SW 1271 (cell line): ENCODE measurements around the gene CHTF18.

Experiments
- DNase-seq, 2 experiments: peaks; one replicate each; lab custom pipeline; 2025; lab: John Stamatoyannopoulos, UW

The CHTF18 gene

DNA sequence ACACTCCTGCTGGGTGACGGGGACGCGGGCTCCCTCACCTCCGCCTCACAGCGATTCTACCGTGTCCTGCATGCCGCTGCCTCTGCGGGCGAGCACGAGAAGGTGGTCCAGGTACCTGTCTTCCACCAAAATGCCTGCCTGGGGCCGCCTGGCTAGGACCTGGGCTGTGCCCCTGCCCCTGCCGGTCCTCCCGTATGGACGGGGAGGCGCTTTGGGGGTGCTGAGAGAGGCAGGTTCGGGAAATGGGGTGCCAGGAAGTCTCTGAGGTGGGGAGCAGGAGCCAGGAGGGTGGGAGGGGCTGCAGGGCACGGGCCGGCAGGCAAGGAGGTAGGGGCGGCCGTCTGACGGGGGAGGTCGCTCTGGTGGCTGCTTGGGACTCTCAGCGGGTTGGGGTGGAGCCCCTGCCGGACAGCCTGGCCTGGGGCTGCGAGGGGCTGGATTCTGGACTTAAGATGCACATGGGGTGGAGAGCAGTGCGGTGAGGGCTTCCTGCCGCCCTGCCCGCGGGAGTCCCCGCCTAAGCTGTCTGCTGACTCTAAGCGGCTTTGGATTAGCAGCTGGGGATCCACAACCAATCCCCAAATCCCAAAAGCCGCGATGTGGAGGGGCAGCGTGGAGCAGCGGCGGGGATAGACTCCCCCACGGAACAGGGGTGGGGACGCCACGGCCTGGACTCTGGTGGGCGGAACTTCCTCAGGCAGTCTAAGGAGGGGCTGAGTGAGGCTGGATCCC lies 5.8 kb downstream of the CHTF18 start:
- no peak for DNase-seq

DNA sequence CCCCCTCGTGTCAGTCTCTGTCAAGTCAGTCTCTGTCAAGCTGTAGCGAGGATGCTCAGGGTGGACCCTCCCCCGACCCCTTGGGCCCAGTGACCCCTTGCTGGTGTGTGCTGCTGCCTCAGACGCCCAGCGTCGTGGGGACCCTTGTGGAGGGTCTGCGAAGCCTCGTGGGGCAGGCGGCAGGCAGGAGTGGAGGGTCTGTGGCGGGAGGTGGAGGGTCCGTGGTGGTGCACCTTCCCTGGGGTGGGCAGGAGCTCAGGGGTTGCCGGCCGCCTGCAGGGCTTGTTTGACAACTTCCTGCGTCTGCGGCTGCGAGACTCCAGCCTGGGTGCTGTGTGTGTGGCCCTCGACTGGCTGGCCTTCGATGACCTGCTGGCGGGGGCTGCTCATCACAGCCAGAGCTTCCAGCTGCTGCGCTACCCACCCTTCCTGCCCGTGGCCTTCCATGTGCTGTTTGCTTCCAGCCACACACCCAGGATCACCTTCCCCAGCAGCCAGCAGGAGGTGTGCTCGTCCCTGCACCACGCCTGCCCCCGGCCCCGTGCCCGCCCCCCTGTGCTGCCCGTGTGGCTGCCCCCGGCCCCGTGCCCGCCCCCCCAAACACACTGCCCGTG lies 6.5 kb downstream of the CHTF18 start:
- DNase-seq, result no peak

DNA sequence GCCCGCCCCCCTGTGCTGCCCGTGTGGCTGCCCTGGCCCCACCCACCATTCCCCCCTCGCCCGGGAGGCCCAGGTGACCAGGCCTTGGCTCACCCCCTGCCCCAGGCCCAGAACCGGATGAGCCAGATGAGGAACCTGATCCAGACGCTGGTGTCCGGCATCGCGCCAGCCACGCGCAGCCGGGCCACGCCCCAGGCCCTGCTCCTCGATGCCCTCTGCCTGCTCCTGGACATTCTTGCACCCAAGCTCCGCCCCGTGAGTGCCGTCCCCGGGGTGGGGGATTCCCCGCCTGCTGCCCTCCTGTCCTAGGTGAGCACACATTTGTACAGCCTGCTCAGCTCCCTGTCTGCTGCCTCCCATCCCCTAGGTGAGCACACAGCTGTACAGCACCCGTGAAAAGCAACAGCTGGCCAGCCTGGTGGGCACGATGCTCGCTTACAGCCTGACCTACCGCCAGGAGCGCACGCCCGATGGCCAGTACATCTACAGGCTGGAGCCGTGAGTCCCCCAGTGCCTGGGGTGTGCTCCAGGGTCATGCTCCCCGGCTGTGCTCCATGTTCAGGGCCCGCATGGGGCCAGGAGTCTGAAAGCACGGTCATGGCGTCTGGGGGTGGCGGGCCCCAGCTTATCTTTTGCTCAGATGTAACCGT lies 7.3 kb downstream of the CHTF18 start:
- DNase-seq, result peak in 1 of 2 experiments; percentile 44

DNA sequence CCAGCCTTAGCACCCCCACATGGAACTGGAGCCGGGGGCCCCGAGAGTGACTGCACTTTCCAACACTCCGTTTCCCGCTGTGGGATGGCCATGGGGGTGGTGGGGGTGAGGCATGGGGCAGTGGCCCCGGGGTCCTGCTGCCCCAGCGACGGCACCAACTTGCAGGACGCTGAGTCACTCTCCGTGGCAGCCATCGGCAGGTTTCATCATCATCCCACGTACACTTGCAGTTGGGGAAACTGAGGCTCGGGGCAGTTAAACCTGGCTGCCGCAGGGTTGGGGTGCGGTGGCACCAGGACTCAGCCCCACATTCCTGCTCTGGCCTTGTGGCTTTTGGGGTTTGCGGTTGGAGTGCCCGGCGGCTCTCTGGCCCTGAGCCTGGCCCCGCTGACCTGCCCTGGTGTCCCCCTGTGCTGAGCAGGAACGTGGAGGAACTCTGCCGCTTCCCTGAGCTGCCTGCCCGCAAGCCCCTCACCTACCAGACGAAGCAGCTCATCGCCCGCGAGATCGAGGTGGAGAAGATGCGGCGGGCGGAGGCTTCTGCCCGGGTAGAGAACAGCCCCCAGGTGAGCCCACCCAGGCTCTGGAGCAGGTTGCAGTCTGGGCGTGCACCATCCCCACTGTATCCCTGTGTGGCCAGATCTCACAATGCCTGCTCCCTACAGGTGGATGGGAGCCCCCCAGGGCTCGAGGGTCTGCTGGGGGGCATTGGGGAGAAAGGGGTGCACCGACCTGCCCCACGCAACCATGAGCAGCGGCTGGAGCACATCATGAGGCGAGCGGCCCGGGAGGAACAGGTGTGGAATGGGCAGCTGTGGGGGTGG lies 8.1 kb downstream of the CHTF18 start:
- DNase-seq, result no peak

DNA sequence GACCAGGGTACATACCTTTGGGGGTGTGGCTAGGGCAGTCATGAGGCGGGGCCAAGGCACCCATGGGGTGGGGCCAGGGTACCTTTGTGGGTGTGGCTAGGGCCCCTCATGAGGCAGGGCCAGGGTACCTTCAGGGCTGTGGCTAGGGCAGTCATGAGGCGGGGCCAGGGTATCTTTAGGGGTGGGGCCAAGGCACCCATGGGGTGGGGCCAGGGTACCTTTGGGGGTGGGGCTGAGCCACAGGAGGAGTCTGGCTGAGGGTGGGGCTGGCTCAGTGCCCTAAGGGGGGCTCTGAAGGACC lies 8.7 kb downstream of the CHTF18 start:
- DNase-seq, result no peak

DNA sequence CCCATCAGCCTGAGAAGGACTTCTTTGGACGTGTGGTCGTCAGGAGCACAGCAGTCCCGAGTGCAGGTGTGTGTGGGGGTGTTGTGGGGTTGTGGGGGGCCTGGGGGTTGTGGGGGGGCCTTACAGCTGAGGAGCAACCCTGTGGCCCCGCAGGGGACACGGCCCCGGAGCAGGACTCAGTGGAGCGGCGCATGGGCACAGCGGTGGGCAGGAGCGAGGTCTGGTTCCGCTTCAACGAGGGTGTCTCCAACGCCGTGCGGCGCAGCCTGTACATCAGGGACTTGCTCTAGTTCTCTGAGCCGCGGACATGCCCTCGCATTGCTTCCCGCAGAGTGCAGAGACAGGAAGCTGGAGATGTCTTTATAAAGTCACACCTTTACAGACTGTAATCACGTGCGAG lies 9.3 kb downstream of the CHTF18 start:
- DNase-seq, result no peak

DNA sequence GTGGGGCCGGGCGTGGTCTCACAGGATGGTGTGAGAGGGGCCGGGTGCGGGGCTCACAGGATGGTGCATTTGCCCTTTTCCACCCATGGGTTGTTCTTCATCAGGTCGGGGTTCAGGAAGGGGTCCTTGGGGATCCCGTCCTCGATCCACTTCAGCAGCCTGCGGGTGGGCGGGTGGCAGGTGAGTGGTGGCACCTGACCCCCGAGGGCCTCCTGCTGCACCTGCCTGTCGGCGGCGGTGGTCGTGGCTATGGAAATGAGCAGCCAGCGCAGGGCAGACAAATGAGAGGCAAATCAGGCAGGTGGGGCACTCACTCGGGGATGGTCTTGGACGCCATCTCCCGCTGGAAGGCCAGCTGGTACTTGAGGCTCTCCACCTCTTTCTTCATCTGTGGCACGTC lies 10.2 kb downstream of the CHTF18 start:
- no peak for DNase-seq

DNA sequence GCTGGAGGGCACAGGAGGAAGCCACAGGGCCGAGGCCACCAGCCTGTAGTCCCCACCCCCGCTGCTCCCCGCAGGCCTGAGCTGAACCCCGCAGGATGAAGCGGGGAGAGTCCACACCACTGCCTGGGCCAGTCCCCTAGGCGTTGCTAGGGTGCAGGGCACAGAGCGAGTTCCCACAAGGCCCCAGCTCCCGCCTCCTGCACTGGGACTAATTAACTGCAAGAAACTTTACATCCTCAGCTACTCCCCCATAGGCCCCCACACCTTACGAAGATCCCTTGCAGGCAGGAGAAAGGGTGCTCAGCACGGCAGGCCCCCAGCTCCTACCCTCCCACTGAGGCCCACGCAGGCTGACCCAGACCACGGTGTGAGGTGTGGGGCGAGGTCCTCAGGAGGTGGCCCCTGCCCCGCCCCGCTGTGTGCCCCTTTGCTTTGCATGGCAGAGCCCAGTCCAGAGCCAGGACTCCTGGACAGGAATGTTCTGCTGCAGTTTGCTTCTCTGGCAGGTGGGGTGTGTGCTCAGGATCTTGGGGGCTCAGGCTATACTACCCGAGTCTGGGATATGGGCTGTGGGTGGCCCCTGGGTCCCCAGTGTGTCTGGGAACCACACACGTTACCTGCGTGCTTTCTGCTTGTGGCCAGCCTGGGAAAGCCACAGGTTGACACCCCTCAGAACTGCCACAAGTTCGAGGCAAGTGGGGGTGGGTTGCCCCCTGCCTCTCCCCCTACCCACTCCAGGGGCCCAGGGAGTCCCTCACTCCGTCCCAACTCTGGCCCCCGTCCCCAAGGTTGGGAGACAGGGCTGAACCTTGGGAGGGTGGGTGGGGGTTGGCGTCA lies 10.9 kb downstream of the CHTF18 start:
- DNase-seq, result no peak

DNA sequence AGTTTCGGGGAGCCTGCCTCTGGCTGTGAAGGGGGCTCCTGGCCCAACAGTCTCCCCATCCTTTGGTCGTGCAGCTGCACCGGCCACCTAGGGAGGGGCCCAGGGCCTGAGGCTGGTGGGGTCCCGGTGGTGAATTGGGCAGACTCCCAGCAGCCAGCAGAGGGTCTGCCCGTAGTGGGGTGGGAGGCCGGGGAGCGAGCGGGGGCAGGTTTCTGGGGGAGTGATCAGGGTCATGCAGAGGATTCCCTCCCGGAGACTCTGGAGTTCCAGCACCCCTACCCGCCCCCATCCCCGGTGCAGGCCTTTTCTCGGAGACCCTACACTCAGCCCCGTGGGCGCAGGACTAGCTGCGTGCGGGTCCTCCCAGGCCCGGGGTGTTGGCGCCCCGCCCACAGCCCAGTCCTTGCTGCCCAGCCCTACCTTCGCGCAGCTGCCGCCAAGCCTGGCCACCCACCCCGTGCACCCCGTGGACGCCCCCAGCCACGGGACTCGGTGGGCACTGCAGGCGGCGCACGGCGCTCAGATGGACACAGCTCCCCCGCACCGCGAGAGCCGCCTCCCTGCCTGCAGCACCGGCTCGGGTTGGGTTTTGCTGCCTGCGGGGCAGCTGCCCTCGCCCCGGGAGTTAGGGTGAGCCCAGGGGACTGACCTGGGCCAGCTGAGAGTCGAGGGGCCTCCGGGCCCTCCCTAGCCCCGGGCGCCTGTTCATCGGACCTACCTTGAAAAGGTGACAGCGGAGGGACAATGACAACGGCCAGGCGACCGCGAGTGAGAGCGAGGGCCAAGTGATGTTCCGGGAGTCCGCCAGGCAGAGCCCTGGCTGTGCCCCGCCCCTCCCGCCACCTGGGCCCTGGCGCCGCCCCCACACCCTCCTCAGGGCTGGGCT lies 11.8 kb downstream of the CHTF18 start, which contains the start of gene GNG13:
GNG13 (minus strand) TSS at position 787 of the 886 bp plus-strand sequence. CDS start 1,657 bp downstream, outside the sequence.
- DNase-seq, result no peak

DNA sequence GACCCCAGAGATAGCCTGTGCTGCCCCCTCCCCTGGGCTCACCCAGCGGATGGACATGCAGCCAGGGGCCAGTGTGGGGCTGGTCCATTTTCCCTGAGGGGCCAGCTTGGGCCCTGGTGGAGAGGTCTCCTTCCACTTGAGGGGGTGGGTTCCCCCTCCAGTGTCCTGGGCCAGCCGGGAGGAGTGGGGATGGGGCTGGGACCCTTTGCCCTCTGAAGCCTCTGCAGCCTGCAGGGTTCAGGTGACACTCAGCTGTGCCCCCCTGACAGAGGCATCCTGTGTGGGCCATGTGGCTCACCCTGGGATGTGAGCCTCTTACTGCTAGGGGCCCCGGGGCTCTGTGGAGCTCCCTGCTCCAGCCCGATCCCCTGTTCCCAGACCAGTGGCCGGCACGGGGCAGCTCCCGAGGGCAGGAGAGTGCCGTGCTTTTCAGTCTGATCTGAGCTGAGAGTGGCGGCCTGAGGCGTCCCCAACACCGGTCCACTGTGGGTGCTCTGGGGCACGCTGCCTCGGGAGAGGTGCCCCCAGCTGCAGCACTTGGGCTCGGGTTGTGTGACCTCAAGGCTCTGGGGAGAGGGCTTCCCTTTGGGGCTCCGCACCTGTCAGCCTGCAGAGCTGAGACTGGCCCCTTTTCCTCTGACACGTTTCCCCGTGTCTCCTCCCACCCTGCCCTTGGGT lies 12.6 kb downstream of the CHTF18 start:
- DNase-seq, result no peak

DNA sequence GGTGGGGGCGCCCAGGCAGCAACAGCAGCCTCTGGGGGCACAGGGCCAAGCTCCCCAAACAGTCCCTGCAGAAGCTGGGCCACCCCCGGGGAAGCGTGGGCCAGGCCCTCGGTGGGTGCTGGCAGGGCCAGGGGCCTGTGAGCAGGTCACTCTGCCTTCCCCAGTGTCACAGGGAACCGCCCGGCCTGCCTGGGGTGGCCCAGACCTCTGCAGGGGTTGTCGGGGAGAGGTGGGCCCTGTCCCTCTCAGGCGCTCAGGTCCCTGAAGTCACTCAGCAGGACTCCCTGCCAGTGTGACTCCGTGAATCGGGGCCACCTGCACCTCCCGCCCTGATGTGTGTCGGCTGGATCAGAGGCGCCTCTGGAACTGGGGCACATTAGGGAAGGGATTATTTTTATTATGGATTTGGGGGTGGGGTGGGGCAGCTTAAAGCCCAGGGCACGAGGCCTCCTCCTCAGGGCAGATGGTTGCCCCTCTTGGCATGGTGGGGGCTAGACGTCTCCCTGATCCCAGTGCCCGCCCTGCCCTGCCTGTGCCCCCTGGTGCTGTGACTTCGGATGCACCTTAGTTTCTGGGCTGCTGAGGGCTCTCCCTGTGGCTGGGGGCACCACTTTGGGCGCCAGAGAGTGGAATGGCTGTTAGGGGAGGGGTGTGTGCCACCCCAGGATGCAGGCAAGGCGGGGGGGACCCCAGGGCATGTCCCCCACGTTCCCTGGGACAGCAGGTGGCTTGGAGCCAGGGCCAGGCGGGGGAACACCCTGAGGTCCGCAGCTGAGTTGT lies 13.4 kb downstream of the CHTF18 start:
- no peak for DNase-seq

DNA sequence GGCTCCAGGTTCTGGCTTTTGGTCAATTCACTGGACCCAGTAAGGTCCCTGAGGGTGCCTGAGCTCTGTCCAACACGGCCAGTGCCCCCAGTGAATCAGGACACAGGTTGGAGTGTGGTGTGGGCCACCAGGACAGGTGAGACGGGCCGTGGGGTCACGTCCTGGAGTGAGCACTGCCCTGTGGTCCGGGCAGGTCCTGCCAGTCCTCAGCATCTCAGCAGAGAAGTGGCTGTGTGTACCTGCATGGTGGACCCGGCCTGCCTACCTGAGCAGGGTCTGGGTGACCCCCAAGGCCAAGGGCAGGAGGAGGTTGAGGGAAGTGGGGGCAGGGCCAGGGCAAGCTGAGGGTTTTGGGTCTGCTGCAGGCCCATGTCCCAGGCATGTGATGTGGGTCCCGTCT lies 14.0 kb downstream of the CHTF18 start:
- DNase-seq, result no peak

DNA sequence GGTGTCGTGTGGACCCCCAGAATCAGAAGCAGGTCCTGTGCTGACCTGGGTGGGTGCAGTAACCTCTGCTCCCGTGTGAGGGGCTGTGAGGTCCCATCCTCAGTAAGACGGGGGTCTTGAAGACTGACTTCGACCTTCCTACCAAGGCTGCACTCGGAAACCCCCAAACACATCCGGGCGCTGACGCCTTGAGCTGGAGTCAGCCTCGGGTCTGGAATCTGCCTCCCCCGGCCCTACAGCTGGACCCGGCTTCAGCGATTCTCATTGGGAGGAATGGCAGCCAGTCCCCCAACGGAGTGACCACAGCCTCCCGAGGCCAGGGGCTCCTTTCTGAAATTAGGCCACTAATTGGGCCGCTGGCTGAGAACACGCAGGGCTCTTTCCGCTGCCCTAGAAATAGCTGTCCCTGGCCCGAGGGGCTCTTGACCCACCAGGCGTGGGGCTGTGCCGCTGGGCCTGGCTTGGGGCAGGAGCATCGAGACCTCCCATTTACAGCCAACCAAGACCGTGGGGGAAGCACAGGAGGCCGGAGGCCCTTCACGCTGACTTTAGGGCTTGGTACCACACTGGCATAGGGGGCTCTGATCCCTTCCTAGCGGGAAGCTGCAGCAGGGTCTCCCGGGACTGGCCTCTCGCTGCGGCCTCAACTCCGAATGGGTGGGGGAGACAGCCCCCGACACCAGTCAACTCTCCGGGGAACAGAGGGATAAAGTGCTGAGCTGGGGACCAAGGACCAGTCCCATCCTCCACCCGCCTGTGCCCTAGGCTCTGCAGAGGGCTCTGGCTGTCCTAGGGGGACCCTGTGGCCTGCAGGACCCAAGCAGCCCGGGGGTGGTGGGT lies 14.7 kb downstream of the CHTF18 start:
- no peak for DNase-seq

DNA sequence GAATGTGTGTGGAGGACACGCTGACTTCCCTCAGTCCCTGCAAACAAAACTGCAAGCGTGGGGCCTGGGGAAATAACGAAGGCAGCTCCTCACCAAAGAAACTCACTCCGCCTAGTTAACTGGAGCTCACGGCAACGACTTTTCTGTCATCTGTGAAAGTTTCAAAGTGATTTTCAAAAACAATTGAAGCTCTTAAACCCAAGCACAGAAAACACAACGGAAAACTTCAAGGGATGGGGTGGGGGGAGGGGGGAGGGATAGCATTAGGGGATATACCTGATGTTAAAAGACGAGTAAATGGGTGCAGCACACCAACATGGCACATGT lies 15.3 kb downstream of the CHTF18 start:
- DNase-seq, result no peak

DNA sequence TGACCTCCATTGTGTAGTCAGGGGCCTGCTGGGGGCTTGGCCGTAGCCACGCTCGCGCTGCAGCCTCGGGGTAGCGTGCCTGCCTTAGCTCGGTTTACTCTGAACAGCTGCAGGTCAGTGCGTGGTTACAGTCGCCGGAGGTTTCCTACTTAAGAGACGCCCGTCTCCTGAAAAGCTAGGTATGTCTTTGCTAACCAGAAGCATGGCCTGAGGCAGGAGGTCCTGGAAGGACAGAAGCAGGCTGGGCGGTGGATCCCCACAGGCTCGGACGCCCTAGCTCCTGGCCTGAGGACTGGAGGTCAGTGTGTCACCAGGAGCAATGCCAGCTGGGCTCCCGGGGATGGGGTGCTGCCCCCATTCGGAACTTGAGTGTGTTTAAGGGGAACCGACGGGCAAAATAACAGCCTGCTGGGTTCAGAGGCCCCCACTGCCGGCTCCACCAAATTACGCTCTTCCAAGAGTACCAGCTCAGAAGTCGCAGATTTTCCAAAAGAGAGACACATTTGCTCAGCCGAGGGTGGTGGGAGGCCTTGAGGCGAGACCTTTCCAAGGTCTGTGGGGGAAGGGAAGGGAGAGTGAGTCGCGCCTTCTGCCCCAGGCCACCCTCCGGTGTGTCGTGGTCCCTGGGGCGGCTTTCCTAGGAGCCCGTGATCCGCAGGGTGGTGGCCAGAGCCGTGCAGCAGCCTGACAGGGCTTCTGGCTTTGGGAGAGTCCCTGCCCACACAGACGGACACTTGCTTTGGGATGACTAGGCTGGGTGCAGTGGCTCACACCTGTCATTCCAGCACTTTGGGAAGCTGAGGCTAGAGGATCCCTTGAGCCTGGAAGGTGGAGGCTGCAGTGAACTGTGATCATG lies 16.0 kb downstream of the CHTF18 start:
- DNase-seq, result no peak

DNA sequence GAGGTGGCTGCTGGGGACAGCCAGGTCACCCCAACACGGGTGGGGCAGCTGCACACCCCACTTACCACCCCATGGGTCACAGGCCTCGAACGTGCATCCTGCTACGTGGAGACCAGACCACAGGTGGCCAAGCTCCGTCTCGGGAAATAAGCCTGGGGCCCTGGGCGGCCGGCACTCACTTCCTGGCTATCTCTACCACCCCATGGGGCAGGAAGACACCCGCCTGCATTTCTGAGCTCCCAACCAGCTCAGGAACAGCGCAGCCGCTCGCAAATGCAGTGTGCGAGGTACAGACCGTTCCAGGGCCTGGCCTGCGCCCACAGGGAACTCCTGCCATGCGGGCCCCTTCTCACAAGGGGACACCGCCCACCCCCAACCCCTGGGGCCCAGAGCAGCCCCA lies 17.1 kb downstream of the CHTF18 start:
- no peak for DNase-seq

DNA sequence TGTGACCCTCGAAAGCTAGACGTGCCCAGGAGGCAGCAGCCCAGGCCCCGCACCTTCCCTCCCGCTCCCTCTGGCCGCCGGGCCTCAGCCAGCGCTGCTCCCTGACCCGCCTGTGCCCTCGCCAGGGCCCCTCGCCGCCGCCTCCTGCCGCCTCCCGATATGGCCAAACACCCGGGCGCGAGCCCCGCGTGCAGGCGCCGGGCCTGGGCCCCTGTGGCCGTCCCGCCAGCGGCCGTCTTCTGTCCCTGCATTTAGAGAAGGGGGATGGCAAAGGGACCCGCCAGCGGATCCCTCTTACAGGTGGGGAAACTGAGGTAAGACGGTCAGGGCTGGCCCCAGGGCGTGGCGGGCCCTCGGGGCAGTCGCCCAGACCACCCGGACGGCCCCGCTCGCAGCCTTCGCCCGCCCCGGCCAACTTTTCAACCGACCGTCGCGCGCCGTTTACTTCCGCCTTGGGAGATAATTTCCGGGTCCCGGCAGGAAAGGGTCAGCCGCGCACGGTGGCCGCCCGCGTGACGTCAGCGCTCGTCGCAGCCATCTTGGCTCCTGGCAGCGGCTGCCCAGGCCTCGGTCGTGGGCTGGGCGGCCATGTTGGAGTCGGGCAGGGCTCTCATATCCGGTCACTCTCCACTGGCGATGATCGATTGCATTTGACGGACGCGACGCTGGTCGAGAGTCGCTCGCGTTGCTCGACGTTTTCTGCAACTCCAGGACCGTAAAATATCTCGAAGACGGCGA lies 19.1 kb downstream of the CHTF18 start:
- peak; percentile 47 to 70 for DNase-seq
